ENCODE measurements around the gene RELN. TPM values are rescaled to one million over a fixed set of nuclear protein-coding genes. Genes with fewer than 3 reads are reported as not detected.

Gene RELN
- total RNA-seq, 1 experiment from 2014 or later = 0.48 TPM

DNA sequence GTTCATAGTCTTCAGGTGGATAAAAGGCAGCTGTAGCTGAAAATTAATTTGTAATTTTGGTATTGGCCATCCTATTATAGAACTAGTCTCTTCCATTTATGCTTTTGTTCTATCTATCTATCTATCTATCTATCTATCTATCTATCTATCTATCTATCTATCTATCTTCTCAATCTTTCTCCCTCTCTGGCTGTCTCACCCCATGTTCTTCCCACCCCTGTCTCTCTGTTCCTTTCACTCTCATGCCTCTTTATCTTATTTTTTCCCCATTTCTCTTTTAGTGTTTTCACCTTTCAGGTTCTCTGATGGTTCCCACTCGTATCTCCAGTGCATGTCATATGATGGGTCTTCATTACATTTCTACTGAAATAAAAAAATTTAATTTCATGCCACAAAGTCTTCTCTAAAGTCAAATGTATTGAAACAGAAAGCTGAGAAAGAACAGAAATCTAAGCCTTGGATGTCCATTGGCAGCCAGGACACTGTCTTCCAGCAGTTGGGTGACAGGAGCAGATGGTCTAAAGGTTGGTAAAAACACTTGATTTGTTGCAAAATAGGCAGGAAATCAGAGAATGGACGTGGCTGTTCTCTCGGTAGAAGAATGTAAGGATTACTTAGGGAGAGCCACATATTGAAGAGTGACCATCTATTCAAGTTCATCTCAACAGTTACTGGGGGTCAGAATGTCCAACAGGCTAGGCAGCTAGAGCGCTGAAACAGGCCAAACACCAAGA lies 127.0 kb downstream of the RELN start:
- Histone ChIP-seq H3K36me3 (ENCODE audit: low read depth) (no peaks in the 10 kb centered on the region), H4K20me1 (ENCODE audit: insufficient read depth) (no peaks in the 10 kb centered on the region), H3F3A (ENCODE audit: insufficient read depth, low read depth) (no peaks in the 10 kb centered on the region), H3K4me2 (no peak overlapping the region), H3K4me3 (no peak overlapping the region), H3K27me3 (ENCODE audit: insufficient read depth, low read depth) (no peaks in the 10 kb centered on the region), H2AFZ (no peak overlapping the region), H3K27ac (no peak overlapping the region), H3K4me1 (replicated peaks; ENCODE audit: insufficient read depth) (no peaks in the 10 kb centered on the region), H3K79me2 (ENCODE audit: low read depth) (no peaks in the 10 kb centered on the region), H3K9me2 (ENCODE audit: insufficient read depth) (no peaks in the 10 kb centered on the region), H3K9me3 (ENCODE audit: insufficient read depth, low read depth) (no peaks in the 10 kb centered on the region)
- ChIA-PET CTCF (no interaction called here), POLR2A (ENCODE audit: unreplicated experiment) (interaction anchor here (0.6 kb wide), 1 partner anchor 99 kb away, joined by 4 read pairs; no protein-coding TSS in a partner anchor)
- intact Hi-C loops (cut with micrococcal nuclease; ENCODE audit: unreplicated experiment) = no loop called here
- no peak for DNase-seq
- TF ChIP-seq, protein P1, sequence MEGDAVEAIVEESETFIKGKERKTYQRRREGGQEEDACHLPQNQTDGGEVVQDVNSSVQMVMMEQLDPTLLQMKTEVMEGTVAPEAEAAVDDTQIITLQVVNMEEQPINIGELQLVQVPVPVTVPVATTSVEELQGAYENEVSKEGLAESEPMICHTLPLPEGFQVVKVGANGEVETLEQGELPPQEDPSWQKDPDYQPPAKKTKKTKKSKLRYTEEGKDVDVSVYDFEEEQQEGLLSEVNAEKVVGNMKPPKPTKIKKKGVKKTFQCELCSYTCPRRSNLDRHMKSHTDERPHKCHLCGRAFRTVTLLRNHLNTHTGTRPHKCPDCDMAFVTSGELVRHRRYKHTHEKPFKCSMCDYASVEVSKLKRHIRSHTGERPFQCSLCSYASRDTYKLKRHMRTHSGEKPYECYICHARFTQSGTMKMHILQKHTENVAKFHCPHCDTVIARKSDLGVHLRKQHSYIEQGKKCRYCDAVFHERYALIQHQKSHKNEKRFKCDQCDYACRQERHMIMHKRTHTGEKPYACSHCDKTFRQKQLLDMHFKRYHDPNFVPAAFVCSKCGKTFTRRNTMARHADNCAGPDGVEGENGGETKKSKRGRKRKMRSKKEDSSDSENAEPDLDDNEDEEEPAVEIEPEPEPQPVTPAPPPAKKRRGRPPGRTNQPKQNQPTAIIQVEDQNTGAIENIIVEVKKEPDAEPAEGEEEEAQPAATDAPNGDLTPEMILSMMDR (conservative IDR thresholded peaks at IDR 0.05) = no peak
- TF ChIP-seq EZH2 (IDR thresholded peaks at IDR 0.05; ENCODE audit: low read depth) = no peak
- BruUV-seq (replicated peaks) = no TSS peak

DNA sequence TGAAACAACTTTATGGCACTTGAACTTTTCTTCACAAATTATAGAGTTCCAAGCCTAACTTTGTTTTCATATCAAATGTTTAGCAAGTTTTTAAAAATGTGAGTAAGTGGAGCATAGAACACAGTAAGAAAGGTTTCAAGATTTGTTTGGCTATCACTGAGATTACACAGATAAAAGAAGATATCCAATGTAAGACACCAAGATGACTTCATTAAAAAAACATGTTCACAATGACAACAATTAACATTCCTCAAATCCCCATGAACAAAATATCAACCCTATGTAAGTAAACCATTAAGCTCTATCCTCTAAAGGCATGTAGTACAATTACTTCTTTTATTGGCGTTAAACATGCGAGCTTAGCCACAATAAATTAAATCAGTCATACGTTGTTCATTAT lies 129.7 kb downstream of the RELN start:
- H3K9me2 ChIP-seq (ENCODE audit: insufficient read depth) = no peaks in the 10 kb centered on the region
- H2AFZ ChIP-seq = no peak overlapping the region
- no peaks in the 10 kb centered on the region for H3K4me1 ChIP-seq (replicated peaks; ENCODE audit: insufficient read depth)
- POLR2A ChIA-PET (ENCODE audit: unreplicated experiment) = no interaction called here
- no peaks in the 10 kb centered on the region for H3K9me3 ChIP-seq (ENCODE audit: insufficient read depth, low read depth)
- DNase-seq = no peak
- H3K36me3 ChIP-seq (ENCODE audit: low read depth) = no peaks in the 10 kb centered on the region
- no peaks in the 10 kb centered on the region for H3F3A ChIP-seq (ENCODE audit: insufficient read depth, low read depth)
- H3K4me3 ChIP-seq = no peak overlapping the region
- no peaks in the 10 kb centered on the region for H3K27me3 ChIP-seq (ENCODE audit: insufficient read depth, low read depth)
- H3K27ac ChIP-seq = no peak overlapping the region
- no TSS peak for BruUV-seq (replicated peaks)
- no peaks in the 10 kb centered on the region for H4K20me1 ChIP-seq (ENCODE audit: insufficient read depth)
- intact Hi-C loops (cut with micrococcal nuclease; ENCODE audit: unreplicated experiment) = no loop called here
- CTCF ChIA-PET = no interaction called here
- no peak overlapping the region for H3K4me2 ChIP-seq
- no peaks in the 10 kb centered on the region for H3K79me2 ChIP-seq (ENCODE audit: low read depth)
- TF ChIP-seq, protein P1 (conservative IDR thresholded peaks at IDR 0.05) = no peak
- TF ChIP-seq EZH2 (IDR thresholded peaks at IDR 0.05; ENCODE audit: low read depth) = no peak

DNA sequence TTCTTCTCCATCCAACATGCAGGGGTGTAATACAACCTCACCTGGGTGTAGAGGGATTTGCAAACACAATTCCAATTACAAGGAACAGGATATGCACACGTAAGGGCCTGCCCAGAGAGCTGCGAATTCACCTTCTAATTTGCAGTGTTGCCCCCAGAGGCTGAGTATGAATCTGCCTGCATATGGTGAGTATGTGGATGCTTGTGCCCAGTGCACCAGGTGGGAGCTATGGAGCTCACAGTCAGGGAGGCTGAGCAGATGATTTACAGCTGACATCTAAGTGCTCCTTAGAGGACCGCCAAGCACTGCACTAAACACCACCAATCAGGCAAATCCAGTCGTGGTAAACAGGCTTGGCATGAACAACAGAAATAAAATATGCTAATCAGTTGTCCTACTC lies 132.0 kb downstream of the RELN start:
- Histone ChIP-seq H2AFZ (no peak overlapping the region), H3K9me2 (ENCODE audit: insufficient read depth) (no peaks in the 10 kb centered on the region)
- CTCF ChIA-PET = no interaction called here

More for the DNA sequence above, 132.0 kb downstream of the RELN start:
- Histone ChIP-seq H3K27me3 (ENCODE audit: insufficient read depth, low read depth) (no peaks in the 10 kb centered on the region), H3K36me3 (ENCODE audit: low read depth) (no peaks in the 10 kb centered on the region), H3K9me3 (ENCODE audit: insufficient read depth, low read depth) (no peaks in the 10 kb centered on the region), H3K4me2 (no peak overlapping the region), H3K27ac (no peak overlapping the region), H3K79me2 (ENCODE audit: low read depth) (no peaks in the 10 kb centered on the region), H4K20me1 (ENCODE audit: insufficient read depth) (no peaks in the 10 kb centered on the region), H3K4me3 (no peak overlapping the region), H3K4me1 (replicated peaks; ENCODE audit: insufficient read depth) (no peaks in the 10 kb centered on the region), H3F3A (ENCODE audit: insufficient read depth, low read depth) (no peaks in the 10 kb centered on the region)
- POLR2A ChIA-PET (ENCODE audit: unreplicated experiment) = no interaction called here
- intact Hi-C loops (cut with micrococcal nuclease; ENCODE audit: unreplicated experiment) = no loop called here
- BruUV-seq (replicated peaks) = no TSS peak
- no peak for DNase-seq
- TF ChIP-seq, protein P1 (conservative IDR thresholded peaks at IDR 0.05) = no peak
- no peak for TF ChIP-seq EZH2 (IDR thresholded peaks at IDR 0.05; ENCODE audit: low read depth)
